GM12873 (cell line): ENCODE data around the gene SH3TC1.

ENCODE experiments used
- CTCF ChIP-seq: IDR thresholded peaks from 2 replicates; pipeline ENCODE4 v1.5.1; 2012; ENCODE audit warnings: low read depth, mild to moderate bottlenecking, moderate library complexity, low read length, control low read depth; ENCODE audit not compliant: insufficient read depth; ENCODE audit errors: missing control alignments

The SH3TC1 gene

DNA sequence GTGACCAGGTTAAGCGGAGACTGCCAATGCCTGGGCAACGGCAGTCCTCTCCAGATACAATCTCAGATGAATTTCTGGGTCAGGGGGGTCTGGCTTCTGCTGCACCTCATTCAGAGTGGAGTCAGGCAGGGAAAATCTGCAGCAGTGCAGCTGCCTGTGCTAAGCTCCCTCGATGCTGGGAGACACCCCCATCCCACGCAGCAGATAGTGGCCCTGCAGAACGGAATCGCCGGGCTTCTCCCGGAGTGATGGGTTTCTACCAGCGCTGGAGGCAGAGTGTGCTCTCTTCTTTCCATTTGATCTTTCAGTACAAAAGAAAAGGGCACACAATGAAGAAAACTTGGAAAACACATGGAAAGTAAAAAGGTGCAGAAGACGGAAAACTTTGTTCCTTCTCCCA, 45.6 kb upstream of the SH3TC1 start:
- no peak for TF ChIP-seq CTCF

GRCh38 chr4:8155048-8155447, 44.0 kb upstream of the SH3TC1 start:
- TF ChIP-seq CTCF: no peak

GRCh38 chr4:8155660-8156421, 43.2 kb upstream of the SH3TC1 start:
- no peak for TF ChIP-seq CTCF

- no peak for TF ChIP-seq CTCF
These were observed 42.5 kb upstream of the SH3TC1 start for GRCh38 chr4:8156617-8157016.

GRCh38 chr4:8157496-8157895, 41.6 kb upstream of the SH3TC1 start:
- no peak for TF ChIP-seq CTCF

DNA sequence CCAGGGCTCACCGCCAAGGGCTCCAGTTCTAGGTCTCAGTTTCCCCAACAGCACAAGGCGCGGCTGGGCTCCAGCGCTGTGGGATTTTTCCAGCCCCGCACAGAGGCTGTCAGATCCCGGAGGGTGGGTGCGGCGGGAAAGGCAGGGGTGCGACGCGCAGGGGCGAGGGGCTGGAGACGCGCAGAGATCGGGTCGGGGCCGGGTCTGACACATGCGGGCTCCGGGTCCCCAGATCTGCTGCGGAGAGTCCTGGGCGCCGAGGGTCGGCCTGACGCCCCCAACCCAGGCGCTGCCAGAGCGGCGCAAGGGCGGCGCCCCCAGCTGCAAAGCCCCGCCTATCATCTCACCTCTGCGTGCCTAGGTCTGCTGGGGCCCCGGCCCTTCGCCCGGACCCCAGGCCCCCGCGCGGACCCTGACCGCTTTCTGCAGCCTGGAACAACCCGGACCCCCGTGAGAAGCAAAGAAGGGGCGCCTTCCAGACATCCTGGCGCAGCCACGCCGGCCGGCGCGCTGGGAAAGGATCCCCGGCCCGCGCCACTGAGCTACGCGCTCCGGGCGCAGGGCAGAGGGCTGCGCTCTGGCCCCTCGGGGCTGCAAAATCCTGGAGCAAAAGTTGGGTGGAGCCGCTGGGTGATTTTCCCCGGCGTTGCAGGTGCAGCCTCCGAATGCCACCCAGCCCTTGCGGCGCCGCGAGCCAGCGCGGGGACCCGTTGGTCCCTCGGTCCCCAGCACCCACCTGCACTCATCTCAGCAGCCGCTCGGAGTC, 41.0 kb upstream of the SH3TC1 start:
- TF ChIP-seq CTCF: no peak

- TF ChIP-seq CTCF: no peak
These were observed 40.2 kb upstream of the SH3TC1 start, which contains the start of gene ABLIM2 for GRCh38 chr4:8158710-8159536. TSS of gene ABLIM2 (minus strand) at chr4:8158813. CDS start at chr4:8158689, 124 bp downstream.
